ENCODE measurements around the gene PTPN14. TPM values are rescaled to one million over a fixed set of nuclear protein-coding genes. Genes with fewer than 3 reads are reported as not detected.

The PTPN14 gene
- polyA plus RNA-seq, 1 donor = 12.8 TPM

- no peak for DNase-seq
Observed at GRCh38 chr1:214474467-214474866, 76.9 kb downstream of the PTPN14 start.

DNA sequence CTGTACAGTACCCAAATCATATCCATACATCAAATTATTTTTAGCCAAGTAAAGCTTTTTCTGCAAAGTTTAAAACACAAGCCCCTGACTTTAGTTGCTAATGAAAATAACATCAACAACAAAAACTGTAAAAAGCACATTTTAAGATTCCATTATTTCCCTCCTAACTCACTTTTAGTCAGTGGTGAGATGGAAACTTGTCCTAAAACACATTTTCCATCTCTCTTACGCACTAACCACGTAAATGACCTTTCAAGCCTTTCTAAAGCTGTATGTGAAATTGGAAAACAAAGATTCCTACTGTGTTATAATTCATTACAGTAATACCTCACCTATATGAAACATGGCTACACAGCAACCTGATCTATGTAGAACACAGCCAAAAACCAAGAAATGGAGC, 77.5 kb downstream of the PTPN14 start:
- DNase-seq = no peak

DNA sequence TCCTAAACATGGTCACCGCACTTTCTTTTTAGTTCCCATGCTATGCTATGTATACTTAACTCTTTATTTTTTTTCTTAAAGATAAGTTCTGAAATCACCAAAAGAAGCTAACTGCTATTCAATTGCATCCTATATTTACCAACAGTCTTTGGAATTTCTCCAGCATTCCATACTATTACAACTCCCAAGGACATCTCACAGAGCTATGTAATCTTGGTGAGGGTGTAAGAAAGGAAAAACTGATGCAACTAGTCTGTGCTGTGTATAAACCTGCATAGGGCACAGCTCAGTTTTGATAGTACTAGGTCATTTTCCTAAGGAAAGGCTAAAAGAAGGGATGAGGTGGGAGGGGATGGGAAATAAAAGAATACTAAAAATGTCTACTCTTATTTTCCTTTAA, 78.0 kb downstream of the PTPN14 start:
- DNase-seq = no peak

GRCh38 chr1:214472364-214472763, 79.0 kb downstream of the PTPN14 start:
- DNase-seq = no peak

DNA sequence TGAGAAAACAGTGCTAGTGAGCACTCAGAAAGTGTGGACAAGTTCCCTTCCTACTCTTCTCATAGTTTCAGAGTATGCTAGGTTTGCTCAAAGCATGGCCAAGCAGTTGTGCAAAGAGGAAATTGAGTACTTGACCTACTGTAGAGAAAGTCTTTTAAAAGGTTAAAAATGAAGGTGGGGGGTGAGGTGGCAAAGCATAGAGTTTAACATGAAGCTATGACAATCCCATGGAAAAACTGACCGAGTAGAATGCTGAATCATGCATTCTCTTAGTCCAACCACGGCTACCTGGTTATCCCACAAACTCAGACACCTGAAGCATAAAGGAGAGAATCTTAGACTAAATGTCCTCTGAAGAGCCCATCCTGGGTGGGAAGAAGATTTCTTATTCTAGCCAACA, 79.9 kb downstream of the PTPN14 start:
- DNase-seq = no peak

DNA sequence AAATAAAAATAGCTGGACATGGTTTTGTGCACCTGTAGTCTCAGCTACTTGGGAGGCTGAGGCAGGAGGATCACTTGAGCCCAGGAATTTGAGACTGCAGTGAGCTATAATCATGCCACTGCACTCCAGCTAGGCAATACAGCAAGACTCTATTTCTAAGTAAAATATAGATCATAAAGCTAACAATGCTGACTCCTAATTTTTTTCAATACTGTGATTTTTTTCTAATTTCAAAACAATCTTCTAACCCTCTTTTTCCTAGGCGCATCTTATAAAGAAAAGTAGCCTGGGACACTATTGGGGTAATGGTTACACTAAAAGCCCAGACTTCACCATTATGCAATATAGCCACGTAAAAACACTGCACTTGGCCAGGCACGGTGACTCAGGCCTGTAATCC, 81.3 kb downstream of the PTPN14 start:
- DNase-seq = no peak

DNA sequence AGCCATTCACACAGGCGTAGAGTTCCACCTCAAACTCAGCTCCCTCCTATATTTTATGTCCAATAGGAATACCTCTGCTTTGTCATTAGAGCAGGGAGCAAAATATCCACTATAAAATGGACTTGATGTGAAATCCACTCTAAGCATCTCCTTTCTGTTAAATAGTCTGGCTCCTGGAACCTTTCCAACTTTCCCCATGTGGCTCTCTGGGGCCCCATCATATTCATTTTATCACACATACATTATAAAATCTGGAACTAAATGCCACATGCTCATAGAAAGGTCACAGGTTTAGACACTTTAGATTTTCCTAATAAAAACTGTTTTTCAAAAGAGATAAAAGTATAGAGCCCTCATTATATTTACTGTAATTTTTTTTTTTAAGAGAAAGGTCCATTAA, 82.1 kb downstream of the PTPN14 start:
- no peak for DNase-seq

- no peak for DNase-seq
Observed at GRCh38 chr1:214467078-214467585, 84.3 kb downstream of the PTPN14 start.

DNA sequence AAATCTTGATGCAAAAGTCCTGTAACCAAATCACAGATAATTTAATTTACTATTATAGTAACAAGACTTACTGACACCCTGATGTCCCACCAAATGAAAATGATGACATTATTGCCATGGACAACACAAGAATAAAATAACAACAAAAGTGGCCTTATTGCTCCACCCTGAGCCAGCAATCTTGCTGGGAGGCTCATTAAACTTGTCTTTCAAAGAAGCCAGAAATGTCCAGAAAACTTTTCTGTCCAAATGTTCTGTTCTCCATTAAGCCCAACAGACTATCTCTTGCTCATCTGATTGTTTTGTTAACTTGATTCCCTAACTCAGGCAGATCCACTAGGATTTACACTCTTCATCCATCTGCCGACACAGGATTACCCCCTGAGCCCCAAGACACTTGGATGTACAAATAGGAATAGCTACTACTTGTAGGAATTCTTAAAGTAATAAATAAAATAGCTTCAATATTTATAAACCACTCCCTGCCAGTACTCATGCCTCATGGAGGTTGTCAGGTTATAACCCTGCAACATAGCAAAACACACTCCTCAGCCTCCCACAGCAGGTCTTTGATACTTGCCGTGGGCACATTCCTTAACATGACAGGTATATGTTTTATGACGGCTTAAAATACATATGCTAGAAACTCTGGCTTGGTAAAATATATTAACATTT, 84.9 kb downstream of the PTPN14 start:
- no peak for DNase-seq

GRCh38 chr1:214464445-214465287, 86.7 kb downstream of the PTPN14 start:
- no peak for DNase-seq

GRCh38 chr1:214463596-214463995, 87.8 kb downstream of the PTPN14 start:
- no peak for DNase-seq

DNA sequence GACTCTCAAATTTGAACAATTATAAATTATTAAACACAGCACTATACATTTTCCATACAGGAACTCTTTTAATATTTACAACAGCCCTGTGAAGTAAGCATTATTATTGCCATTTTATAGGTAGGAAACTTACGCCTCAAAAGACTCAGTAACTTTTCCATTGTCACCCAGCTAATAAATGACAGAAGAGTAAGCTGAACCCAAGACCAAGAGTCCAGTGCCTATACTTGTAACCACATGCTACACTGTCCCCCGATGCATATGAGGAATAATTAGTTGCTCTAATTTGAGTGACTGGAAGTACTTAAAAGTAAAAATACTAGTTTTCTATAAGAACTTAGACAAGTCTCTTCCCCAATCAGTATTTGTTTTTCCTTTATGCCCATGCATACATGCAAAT, 88.5 kb downstream of the PTPN14 start:
- no peak for DNase-seq

DNA sequence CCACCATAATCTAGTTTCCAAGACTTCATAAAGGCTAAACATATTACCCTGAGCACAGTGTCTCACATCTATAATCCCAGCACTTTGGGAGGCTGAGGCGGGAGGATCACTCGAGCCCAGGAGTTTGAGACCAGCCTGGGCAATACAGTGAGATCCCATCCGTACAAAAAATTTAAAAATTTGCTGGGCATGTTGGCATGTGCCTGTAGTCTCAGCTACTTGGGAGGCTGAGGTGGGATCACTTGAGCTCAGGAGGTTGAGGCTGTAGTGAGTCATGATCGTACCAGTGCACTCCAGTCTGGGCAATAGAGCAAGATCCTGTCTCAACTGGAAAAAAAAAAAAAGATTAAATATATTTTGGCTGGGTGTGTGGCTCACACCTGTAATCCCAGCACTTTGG, 90.1 kb downstream of the PTPN14 start:
- DNase-seq = no peak

DNA sequence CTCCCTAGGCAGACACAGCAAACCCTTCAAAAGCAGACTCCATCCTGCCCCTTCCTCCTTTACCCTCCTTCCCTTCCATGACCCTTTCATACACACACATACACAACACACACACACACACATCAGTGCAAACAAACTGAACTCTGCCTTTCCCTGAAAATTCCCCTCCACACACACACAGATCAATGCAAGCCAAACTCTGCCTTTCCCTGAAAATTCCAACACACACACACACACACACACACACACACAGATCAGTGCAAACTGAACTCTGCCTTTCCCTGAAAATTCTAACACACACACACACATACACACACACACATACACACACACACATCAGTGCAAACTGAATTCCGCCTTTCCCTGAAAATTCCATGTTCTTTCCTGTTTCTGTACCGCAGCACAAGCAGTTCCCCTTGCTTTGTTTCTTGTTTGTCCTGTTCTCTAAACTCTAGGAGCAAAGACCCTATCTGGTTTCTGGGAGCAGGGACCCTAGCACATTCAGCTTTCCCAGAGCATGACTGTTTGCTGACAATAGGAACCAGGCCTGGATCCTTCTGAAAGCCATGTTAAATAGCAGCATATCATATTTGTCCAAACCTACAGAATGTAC, 91.0 kb downstream of the PTPN14 start:
- no peak for DNase-seq

- no peak for DNase-seq
Observed at GRCh38 chr1:214459895-214460294, 91.5 kb downstream of the PTPN14 start.

- DNase-seq = no peak
Observed at GRCh38 chr1:214458541-214458940, 92.9 kb downstream of the PTPN14 start.

DNA sequence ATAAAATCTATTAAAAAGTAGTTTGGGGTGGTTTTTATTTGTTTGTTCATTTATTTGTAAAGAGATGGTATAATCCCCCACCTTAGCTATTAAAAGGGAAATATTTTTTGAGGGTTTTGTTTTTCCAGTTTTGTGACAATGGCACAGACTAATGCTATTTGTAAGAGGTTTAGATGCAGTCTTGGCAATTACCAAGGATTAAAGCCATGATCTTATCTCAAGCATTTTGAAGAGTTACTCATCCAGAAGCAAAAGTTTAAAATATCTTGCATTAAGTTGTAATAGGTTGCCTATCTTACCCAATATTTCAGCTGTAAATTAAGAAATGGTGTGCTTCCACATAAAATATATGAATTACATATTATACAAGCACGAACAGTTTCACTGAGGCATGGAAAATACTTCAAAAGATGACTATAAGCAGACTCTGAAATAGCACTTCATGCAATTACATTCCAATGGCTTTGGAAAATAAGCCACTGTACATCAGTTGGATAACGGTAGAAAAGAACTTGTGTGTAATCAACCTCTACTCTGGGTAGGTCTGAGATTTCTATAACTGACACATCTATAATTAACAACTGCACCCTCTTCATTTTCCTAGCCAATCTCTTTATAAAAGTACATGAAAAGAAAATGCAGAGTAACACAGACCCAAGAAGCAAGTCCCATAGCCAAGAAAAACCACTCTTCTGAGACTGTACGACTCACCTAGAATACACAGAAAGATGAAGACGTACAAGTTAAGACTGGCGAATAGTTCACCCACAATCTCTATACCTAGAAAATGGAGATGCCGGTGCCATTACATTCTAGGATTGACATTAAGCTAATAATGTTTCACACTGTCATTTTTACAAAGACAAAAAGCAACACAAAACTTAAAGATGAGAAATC, 95.2 kb downstream of the PTPN14 start:
- DNase-seq = no peak

DNA sequence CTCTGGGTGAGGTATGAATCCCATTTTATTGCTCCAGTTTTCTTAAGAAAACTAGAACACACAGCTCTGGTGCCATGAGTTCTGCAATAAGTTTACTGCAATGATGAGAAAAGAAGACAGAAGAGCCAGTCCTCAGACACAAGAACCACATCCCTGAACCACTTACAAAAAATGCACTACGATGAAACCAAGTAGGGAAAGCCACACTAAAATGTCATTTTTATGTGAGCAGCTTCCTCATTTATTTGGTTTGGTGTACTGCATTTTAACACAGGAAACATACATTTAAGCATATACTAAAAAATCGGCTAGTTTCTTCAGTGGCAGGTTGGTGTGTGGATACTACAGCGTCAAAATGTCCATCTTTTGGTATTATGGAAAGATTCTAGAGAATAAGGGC, 95.9 kb downstream of the PTPN14 start:
- no peak for DNase-seq

DNA sequence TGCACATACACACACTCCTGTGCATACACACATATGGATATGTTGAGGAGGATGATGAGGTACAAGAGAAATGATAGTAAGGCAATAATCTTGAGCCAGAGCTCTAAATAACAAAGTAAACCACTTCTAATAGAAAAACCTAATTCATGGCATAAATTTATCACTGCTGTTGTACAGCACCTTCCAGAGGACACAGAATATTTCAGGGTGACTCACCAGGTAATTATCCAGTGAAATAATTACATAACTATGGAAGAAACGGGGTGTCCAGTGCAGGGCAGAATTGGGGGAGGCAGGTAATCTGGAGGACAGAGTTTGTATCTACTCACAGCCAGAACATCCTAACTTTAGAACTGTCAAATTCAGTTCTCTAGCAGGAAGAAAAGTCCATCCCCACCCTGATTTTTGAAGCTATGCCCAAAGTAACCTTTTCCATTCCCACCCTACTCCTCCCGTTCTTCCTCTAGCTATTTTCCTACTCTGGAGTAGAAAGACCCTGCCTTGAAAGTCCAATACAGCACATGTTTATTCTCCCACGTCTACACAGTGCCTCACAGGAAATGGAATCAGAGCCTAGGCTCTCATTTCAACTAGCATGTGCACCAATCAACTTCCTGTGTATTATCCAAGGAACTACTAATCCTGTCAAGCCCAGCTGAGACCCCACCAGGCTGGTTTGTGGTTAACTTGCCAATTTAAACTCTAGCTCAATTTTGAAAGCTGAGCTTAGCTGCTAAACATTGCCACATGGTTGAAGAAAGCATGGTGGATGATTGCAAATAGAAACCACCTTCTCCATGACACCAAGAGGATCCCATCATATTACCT, 96.6 kb downstream of the PTPN14 start:
- no peak for DNase-seq

GRCh38 chr1:214453109-214453722, 98.2 kb downstream of the PTPN14 start:
- DNase-seq = no peak

DNA sequence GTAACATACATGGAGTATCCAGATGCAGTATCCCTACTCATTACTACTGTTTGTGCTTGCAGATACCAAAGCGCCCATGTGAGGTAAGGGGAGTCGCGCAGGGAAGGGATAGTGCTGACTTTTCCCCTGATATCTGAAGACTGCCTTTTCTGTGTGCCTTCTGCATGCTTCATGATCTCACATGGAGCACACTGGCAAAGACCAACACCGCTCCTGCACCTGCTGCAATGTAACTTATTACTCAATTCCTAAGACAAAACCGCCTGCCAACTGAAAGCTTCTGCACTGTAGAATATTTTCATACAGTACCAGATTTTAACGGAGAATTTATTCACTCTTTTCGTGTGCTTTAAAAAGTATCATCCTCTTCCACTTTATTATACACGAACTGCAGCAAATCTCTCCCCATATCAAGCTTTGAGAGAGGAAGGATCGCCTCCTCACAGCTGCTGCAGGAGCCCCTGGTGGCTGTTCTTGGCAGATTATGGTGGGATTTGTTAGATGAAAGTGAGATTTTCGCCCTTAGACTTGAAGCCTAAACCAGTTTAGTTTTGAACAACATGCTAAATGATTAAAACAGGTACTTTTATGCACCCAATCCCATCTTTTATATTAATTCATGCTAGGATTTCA, 99.1 kb downstream of the PTPN14 start:
- DNase-seq = no peak

All from hindlimb muscle (tissue), 1 donor.